HepG2 (cell line): ENCODE results near the gene BCORL1. TPM values are rescaled to one million over a fixed set of nuclear protein-coding genes. Genes with fewer than 3 reads are reported as not detected.

ENCODE experiments used
- ATAC-seq: fragments of 200-7000 bp; cut with Tn5 transposase; 3 replicates; pipeline ENCODE4 v1.9.1; 2020; ENCODE audit warnings: mild to moderate bottlenecking, moderate library complexity
- BruUV-seq: library from RNA; stranded (reverse); fragments of 400-500 nt; replicated peaks from 2 replicates; lab custom pipeline; 2021; lab: Mats Ljungman, UMichigan
- CTCF ChIA-PET: fragments of 300-600 bp; formaldehyde crosslinking; extraction: SDS; loops from one replicate; lab custom pipeline; 2021; ENCODE audit warnings: low total read pairs, inconsistent platforms, low intra/inter-chr PET ratio; lab: Yijun Ruan, JAX
- POLR2A ChIA-PET: fragments of 350-600 bp; sonication (Branson Sonifier 250); formaldehyde crosslinking; loops from one replicate; lab custom pipeline; 2020; ENCODE audit warnings: antibody characterized with exemption, inconsistent platforms; lab: Yijun Ruan, JAX
- DNase-seq: peaks from one replicate; pipeline ENCODE4 v3.0.0-alpha.2; 2015; ENCODE audit warnings: low spot score
- FAIRE-seq: peaks from 3 replicates; lab custom pipeline; 2011; peaks lifted over from hg19 to GRCh38; lab: Jason Lieb, UNC
- H2AFZ ChIP-seq: one replicate; pipeline ENCODE4 v1.6.1; 2011; ENCODE audit warnings: low read length, inconsistent platforms
- H3K27ac ChIP-seq: fragments of 300-600 bp; 3 replicates; pipeline ENCODE4 v1.8.0; 2011; ENCODE audit warnings: mixed run types, mild to moderate bottlenecking, mixed read lengths, low read length, inconsistent platforms; ENCODE audit not compliant: insufficient read depth; ENCODE audit errors: extremely low read length
- H3K27me3 ChIP-seq, 2 experiments: fragments of 200-600 bp in 1 of 2; 2 replicates in 1 of 2; 3 replicates in 1 of 2; pipeline versions ENCODE4 v1.6.0 to v1.8.0; 2011; ENCODE audit warnings: low read length in 2 of 2, mild to moderate bottlenecking in 2 of 2, moderate library complexity in 2 of 2, inconsistent platforms in 1 of 2; ENCODE audit not compliant: insufficient read depth in 2 of 2, control insufficient read depth in 1 of 2
- H3K36me3 ChIP-seq, 2 experiments: fragments of 200-600 bp in 1 of 2; replicated peaks in 1 of 2; 2 replicates in 1 of 2; 3 replicates in 1 of 2; pipeline versions ENCODE4 v1.5.1 to v1.8.0; 2011; ENCODE audit warnings: low read length in 2 of 2, inconsistent platforms in 1 of 2; ENCODE audit not compliant: insufficient read depth in 2 of 2, control insufficient read depth in 1 of 2
- H3K4me1 ChIP-seq: 2 replicates; pipeline ENCODE4 v1.5.1; 2012; ENCODE audit warnings: low read length, inconsistent platforms; ENCODE audit not compliant: insufficient read depth
- H3K4me2 ChIP-seq: 2 replicates; pipeline ENCODE4 v1.6.0; 2011; ENCODE audit warnings: low read depth, low read length, inconsistent platforms
- H3K4me3 ChIP-seq, 3 experiments: fragments of 200-600 bp in 1 of 3; sonication (generic), shearing (Covaris generic) in 1 of 3; replicated peaks in 1 of 3; 2 replicates each; pipeline ENCODE4 v1.5.1; 2011 to 2016; ENCODE audit warnings: low read length in 3 of 3, inconsistent platforms in 2 of 3, low read depth in 2 of 3, mild to moderate bottlenecking in 2 of 3, control low read depth in 1 of 3, mixed read lengths in 1 of 3; ENCODE audit not compliant: insufficient read depth in 1 of 3
- H3K79me2 ChIP-seq: one replicate; pipeline ENCODE4 v1.6.1; 2011; ENCODE audit warnings: low read length, inconsistent platforms; ENCODE audit not compliant: insufficient read depth
- H3K9ac ChIP-seq: 2 replicates; pipeline ENCODE4 v1.6.0; 2011; ENCODE audit warnings: mild to moderate bottlenecking, low read depth, low read length, inconsistent platforms; ENCODE audit not compliant: insufficient read depth
- H3K9me3 ChIP-seq: 2 replicates; pipeline ENCODE4 v1.5.1; 2012; ENCODE audit warnings: mild to moderate bottlenecking, low read length
- H4K20me1 ChIP-seq: 2 replicates; pipeline ENCODE4 v1.6.0; 2011; ENCODE audit warnings: inconsistent platforms, mild to moderate bottlenecking, low read length, moderate library complexity; ENCODE audit not compliant: insufficient read depth
- EEA1 ChIP-seq: sonication (generic); formaldehyde crosslinking; IDR thresholded peaks from 2 replicates; pipeline ENCODE4 v1.5.1; 2020; ENCODE audit warnings: mild to moderate bottlenecking, missing genetic modification reagents, borderline replicate concordance
- EED ChIP-seq: sonication (generic); formaldehyde crosslinking; IDR thresholded peaks from 2 replicates; pipeline ENCODE4 v1.5.0; 2020; ENCODE audit warnings: mild to moderate bottlenecking, missing genetic modification reagents
- GMEB2 ChIP-seq: IDR thresholded peaks from 2 replicates; pipeline ENCODE4 v1.6.1; 2016; ENCODE audit warnings: missing biosample characterization, missing genetic modification reagents, low read depth
- MXD1 ChIP-seq: sonication (generic); formaldehyde crosslinking; IDR thresholded peaks from 2 replicates; pipeline ENCODE4 v1.4.0; 2020; ENCODE audit warnings: mild to moderate bottlenecking, missing genetic modification reagents
- PRDM4 ChIP-seq: sonication (generic); formaldehyde crosslinking; IDR thresholded peaks from 2 replicates; pipeline ENCODE4 v1.9.0; 2021; ENCODE audit warnings: missing genetic modification reagents, borderline replicate concordance
- SP140L ChIP-seq: sonication (generic); formaldehyde crosslinking; IDR thresholded peaks from 2 replicates; pipeline ENCODE4 v1.4.0; 2020; ENCODE audit warnings: missing genetic modification reagents, borderline replicate concordance
- TEAD2 ChIP-seq: sonication (generic); formaldehyde crosslinking; IDR thresholded peaks from 2 replicates; pipeline ENCODE4 v1.9.0; 2021; ENCODE audit warnings: missing genetic modification reagents
- ZBTB33 ChIP-seq: sonication (generic); formaldehyde crosslinking; IDR thresholded peaks from 2 replicates; pipeline ENCODE4 v1.4.0; 2020; ENCODE audit warnings: missing genetic modification reagents
- ZNF296 ChIP-seq: sonication (generic); formaldehyde crosslinking; conservative IDR thresholded peaks from 2 replicates; pipeline ENCODE4 v1.5.0; 2020; ENCODE audit warnings: mild to moderate bottlenecking, missing genetic modification reagents
- ZNF331 ChIP-seq: sonication (generic); formaldehyde crosslinking; IDR thresholded peaks from 2 replicates; pipeline ENCODE4 v1.4.0; 2020; ENCODE audit warnings: missing genetic modification reagents
- ZNF503 ChIP-seq: sonication (generic); formaldehyde crosslinking; IDR thresholded peaks from 2 replicates; pipeline ENCODE4 v1.4.0; 2020; ENCODE audit warnings: missing genetic modification reagents
- ZNF512 ChIP-seq: sonication (generic); formaldehyde crosslinking; IDR thresholded peaks from 2 replicates; pipeline ENCODE4 v1.4.0; 2020; ENCODE audit warnings: mild to moderate bottlenecking, missing genetic modification reagents
- ZNF678 ChIP-seq: sonication (generic); formaldehyde crosslinking; IDR thresholded peaks from 2 replicates; pipeline ENCODE4 v1.4.0; 2020; ENCODE audit warnings: mild to moderate bottlenecking, missing genetic modification reagents
- ZNF788 ChIP-seq: sonication (generic); formaldehyde crosslinking; IDR thresholded peaks from 2 replicates; pipeline ENCODE4 v1.5.0; 2020; ENCODE audit warnings: mild to moderate bottlenecking, missing genetic modification reagents, borderline replicate concordance
- WGBS: methylation state at CpG from one replicate; pipeline ENCODE4 v1.1.6; 2017; ENCODE audit warnings: low lambda C conversion rate; 5-methylcytosine and 5-hydroxymethylcytosine counted together
- in situ Hi-C: cut with HindIII; loops from 2 replicates; pipeline ENCODE4 v1.10.0; 2017; ENCODE audit warnings: low pct_unique_long_range_greater_than_20kb; ENCODE audit not compliant: extremely low pct_ligation_motif_present
- intact Hi-C: fragments of 100-400 bp; cut with micrococcal nuclease; formaldehyde crosslinking; loops from one replicate; pipeline ENCODE4 v1.10.0; 2022; ENCODE audit not compliant: unreplicated experiment
- polyA plus RNA-seq, 8 experiments: library from polyadenylated mRNA; depleted of rRNA in 3 of 8; stranded (reverse) in 7 of 8; unstranded in 1 of 8; fragments of >200 nt; fragmentation: Illumina TruSeq in 4 of 8; extraction: Trizol in 4 of 8; gene quantifications; 2 replicates each; pipeline versions ENCODE4 v1.2.1 to v1.2.3, GENCODE V29; 2011 to 2016; ENCODE audit warnings: low read depth in 4 of 8, missing spikeins in 1 of 8, mixed read lengths in 1 of 8; ENCODE audit not compliant: insufficient read depth in 1 of 8
- total RNA-seq, 5 experiments: library from RNA; depleted of rRNA; stranded (reverse); fragments of >200 nt; fragmentation: Illumina TruSeq; extraction: Trizol; gene quantifications; 2 replicates each; pipeline ENCODE4 v1.2.3, GENCODE V29; 2016; ENCODE audit warnings: low read depth in 1 of 5

Gene BCORL1
- total and polyA plus RNA-seq, 2 of the 13 experiments (the other 11 are each of a cell fraction or from before 2014, with no cell fraction given): 0.67 to 1.4 TPM

- 0% methylated on average over 1 of the region's 1 CpG for WGBS
- ChIA-PET CTCF (no interaction called here), POLR2A (no interaction called here)
- Histone ChIP-seq H3K79me2 (no peaks in the 10 kb centered on the region), H3K4me3 (no peak overlapping the region), H3K9me3 (no peaks in the 10 kb centered on the region), H3K36me3 (no peaks in the 10 kb centered on the region), H3K9ac (no peak overlapping the region), H2AFZ (no peak overlapping the region), H3K4me2 (no peak overlapping the region), H3K27ac (no peak overlapping the region), H3K4me1 (no peaks in the 10 kb centered on the region), H3K27me3 (no peaks in the 10 kb centered on the region), H4K20me1 (no peaks in the 10 kb centered on the region)
- TF ChIP-seq EEA1 (CRISPR knock-in tag) (no peak), ZNF678 (no peak), EED (CRISPR knock-in tag) (no peak), MXD1 (no peak), ZNF512 (CRISPR knock-in tag) (no peak), SP140L (CRISPR knock-in tag) (no peak), PRDM4 (CRISPR knock-in tag) (no peak), ZNF331 (CRISPR knock-in tag) (no peak), ZBTB33 (CRISPR knock-in tag) (no peak), ZNF503 (CRISPR knock-in tag) (no peak), GMEB2 (no peak), ZNF296 (CRISPR knock-in tag) (no peak), TEAD2 (CRISPR knock-in tag) (no peak), ZNF788 (CRISPR knock-in tag) (no peak)
- FAIRE-seq: no peak
- DNase-seq: no peak
- in situ Hi-C loops (no loop called here), intact Hi-C loops (no loop called here)
- peak; percentile 29; the same call in 1 of the 3 replicates for ATAC-seq
- no TSS peak for BruUV-seq
These were observed 37.3 kb upstream of the BCORL1 start for GRCh38 chrX:129945131-129945530.
